Measurements from ENCODE around the gene JADE1.

JADE1 gene

GRCh38 chr4:128769011-128769410 is 40.5 kb upstream of the JADE1 start:
- Histone ChIP-seq H3K79me2 (ENCODE audit: insufficient read depth, low read length) (no peaks in the 10 kb centered on the region), H2AFZ (ENCODE audit: low read length) (no peak overlapping the region), H3F3A (ENCODE audit: low read depth) (no peaks in the 10 kb centered on the region), H3K4me2 (ENCODE audit: low read depth, low read length, poor library complexity, severe bottlenecking) (no peak overlapping the region), H4K20me1 (ENCODE audit: insufficient read depth, low read length, poor library complexity, severe bottlenecking) (no peaks in the 10 kb centered on the region), H3K9ac (ENCODE audit: low read depth, low read length, poor library complexity, severe bottlenecking) (no peak overlapping the region), H3K9me2 (replicated peaks; ENCODE audit: low read depth, low read length) (no peaks in the 10 kb centered on the region), H3K36me3 (ENCODE audit: insufficient read depth, low read length) (no peaks in the 10 kb centered on the region), H3K4me3 (ENCODE audit: low read length, poor library complexity, severe bottlenecking) (no peak overlapping the region), H3K4me1 (ENCODE audit: insufficient read depth, low read length, poor library complexity, severe bottlenecking) (no peaks in the 10 kb centered on the region), H3K27me3 (ENCODE audit: insufficient read depth, low read length, poor library complexity, severe bottlenecking) (no peaks in the 10 kb centered on the region), H3K9me3 (ENCODE audit: insufficient read depth, low read depth, low read length) (no peaks in the 10 kb centered on the region)
- TF ChIP-seq EZH2phosphoT487 (IDR thresholded peaks at IDR 0.05; ENCODE audit: borderline replicate concordance) = no peak
- TF ChIP-seq, protein P1, sequence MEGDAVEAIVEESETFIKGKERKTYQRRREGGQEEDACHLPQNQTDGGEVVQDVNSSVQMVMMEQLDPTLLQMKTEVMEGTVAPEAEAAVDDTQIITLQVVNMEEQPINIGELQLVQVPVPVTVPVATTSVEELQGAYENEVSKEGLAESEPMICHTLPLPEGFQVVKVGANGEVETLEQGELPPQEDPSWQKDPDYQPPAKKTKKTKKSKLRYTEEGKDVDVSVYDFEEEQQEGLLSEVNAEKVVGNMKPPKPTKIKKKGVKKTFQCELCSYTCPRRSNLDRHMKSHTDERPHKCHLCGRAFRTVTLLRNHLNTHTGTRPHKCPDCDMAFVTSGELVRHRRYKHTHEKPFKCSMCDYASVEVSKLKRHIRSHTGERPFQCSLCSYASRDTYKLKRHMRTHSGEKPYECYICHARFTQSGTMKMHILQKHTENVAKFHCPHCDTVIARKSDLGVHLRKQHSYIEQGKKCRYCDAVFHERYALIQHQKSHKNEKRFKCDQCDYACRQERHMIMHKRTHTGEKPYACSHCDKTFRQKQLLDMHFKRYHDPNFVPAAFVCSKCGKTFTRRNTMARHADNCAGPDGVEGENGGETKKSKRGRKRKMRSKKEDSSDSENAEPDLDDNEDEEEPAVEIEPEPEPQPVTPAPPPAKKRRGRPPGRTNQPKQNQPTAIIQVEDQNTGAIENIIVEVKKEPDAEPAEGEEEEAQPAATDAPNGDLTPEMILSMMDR (conservative IDR thresholded peaks at IDR 0.05; ENCODE audit: low read length) = no peak

DNA sequence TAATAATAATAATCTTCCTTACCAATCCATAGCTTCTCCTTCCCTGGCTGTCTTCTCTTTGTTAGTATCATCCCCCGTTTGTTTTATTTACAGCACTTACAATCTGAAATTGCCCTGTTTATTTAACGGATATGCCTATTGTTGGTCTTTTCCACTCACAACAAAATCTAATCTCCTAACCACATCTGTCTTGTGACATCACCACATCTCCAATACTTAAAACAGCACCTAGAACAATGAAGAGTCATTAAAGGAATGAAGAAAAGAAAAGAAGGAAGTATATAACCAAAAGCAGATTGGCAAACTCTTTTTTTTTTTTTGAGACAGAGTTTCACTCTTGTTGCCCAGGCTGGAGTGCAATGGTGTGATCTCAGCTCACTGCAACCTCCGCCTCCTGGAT is 38.7 kb upstream of the JADE1 start:
- Histone ChIP-seq H3K9me2 (replicated peaks; ENCODE audit: low read depth, low read length) (no peaks in the 10 kb centered on the region), H3K36me3 (ENCODE audit: insufficient read depth, low read length) (no peaks in the 10 kb centered on the region), H3K9ac (ENCODE audit: low read depth, low read length, poor library complexity, severe bottlenecking) (no peak overlapping the region), H3K4me3 (ENCODE audit: low read length, poor library complexity, severe bottlenecking) (no peak overlapping the region), H3F3A (ENCODE audit: low read depth) (no peaks in the 10 kb centered on the region), H2AFZ (ENCODE audit: low read length) (no peak overlapping the region), H3K9me3 (ENCODE audit: insufficient read depth, low read depth, low read length) (no peaks in the 10 kb centered on the region), H3K27me3 (ENCODE audit: insufficient read depth, low read length, poor library complexity, severe bottlenecking) (no peaks in the 10 kb centered on the region), H3K79me2 (ENCODE audit: insufficient read depth, low read length) (no peaks in the 10 kb centered on the region), H4K20me1 (ENCODE audit: insufficient read depth, low read length, poor library complexity, severe bottlenecking) (no peaks in the 10 kb centered on the region), H3K4me1 (ENCODE audit: insufficient read depth, low read length, poor library complexity, severe bottlenecking) (no peaks in the 10 kb centered on the region), H3K4me2 (ENCODE audit: low read depth, low read length, poor library complexity, severe bottlenecking) (no peak overlapping the region)
- TF ChIP-seq EZH2phosphoT487 (IDR thresholded peaks at IDR 0.05; ENCODE audit: borderline replicate concordance) = no peak
- TF ChIP-seq, protein P1 (conservative IDR thresholded peaks at IDR 0.05; ENCODE audit: low read length) = no peak

DNA sequence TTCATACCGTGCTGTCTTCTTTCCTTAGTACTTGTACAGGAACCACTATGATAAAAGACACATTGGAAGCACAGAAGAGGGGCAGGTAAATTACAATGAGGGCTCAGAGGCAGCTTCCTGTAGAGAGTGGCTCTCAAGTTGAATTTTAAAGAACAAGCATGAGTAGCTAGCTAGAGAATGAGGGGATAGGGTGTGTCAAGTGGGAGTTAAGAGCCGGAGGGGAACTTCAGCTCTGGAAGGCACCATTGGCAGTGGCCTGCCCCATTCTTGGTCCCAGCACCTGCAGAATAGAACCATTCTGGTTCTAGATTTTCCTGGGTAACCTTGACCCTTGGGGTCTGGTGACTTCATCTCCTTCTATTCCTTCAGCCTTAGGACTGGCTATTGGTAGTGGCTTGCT is 34.0 kb upstream of the JADE1 start:
- H3K36me3 ChIP-seq (ENCODE audit: insufficient read depth, low read length) = no peaks in the 10 kb centered on the region

More for the DNA sequence above, 34.0 kb upstream of the JADE1 start:
- no peak overlapping the region for H3K4me2 ChIP-seq (ENCODE audit: low read depth, low read length, poor library complexity, severe bottlenecking)
- H3K9me3 ChIP-seq (ENCODE audit: insufficient read depth, low read depth, low read length) = no peaks in the 10 kb centered on the region
- H3K4me1 ChIP-seq (ENCODE audit: insufficient read depth, low read length, poor library complexity, severe bottlenecking) = no peaks in the 10 kb centered on the region
- H3K9me2 ChIP-seq (replicated peaks; ENCODE audit: low read depth, low read length) = no peaks in the 10 kb centered on the region
- no peak overlapping the region for H2AFZ ChIP-seq (ENCODE audit: low read length)
- TF ChIP-seq, protein P1 (conservative IDR thresholded peaks at IDR 0.05; ENCODE audit: low read length) = no peak
- TF ChIP-seq EZH2phosphoT487 (IDR thresholded peaks at IDR 0.05; ENCODE audit: borderline replicate concordance) = no peak
- H3K4me3 ChIP-seq (ENCODE audit: low read length, poor library complexity, severe bottlenecking) = no peak overlapping the region
- no peaks in the 10 kb centered on the region for H4K20me1 ChIP-seq (ENCODE audit: insufficient read depth, low read length, poor library complexity, severe bottlenecking)
- H3F3A ChIP-seq (ENCODE audit: low read depth) = no peaks in the 10 kb centered on the region
- no peaks in the 10 kb centered on the region for H3K79me2 ChIP-seq (ENCODE audit: insufficient read depth, low read length)
- H3K27me3 ChIP-seq (ENCODE audit: insufficient read depth, low read length, poor library complexity, severe bottlenecking) = no peaks in the 10 kb centered on the region
- H3K9ac ChIP-seq (ENCODE audit: low read depth, low read length, poor library complexity, severe bottlenecking) = no peak overlapping the region
